Astrocyte (in vitro differentiated cells and primary cell): ENCODE results near the gene SLC66A2. TPM values are rescaled to one million over a fixed set of nuclear protein-coding genes. Genes with fewer than 3 reads are reported as not detected.

Source experiments
- DNase-seq: peaks from one replicate; pipeline ENCODE4 v3.0.0-alpha.2; 2010; ENCODE audit warnings: low read depth
- FAIRE-seq: peaks from 2 replicates; lab custom pipeline; 2011; peaks lifted over from hg19 to GRCh38; lab: Jason Lieb, UNC
- H2AFZ ChIP-seq: 2 replicates; pipeline ENCODE4 v1.6.0; 2012; ENCODE audit warnings: low read depth, low read length, inconsistent platforms
- H3K27ac ChIP-seq: 2 replicates; pipeline ENCODE4 v1.5.1; 2011; ENCODE audit warnings: low read depth, low read length, inconsistent platforms
- H3K27me3 ChIP-seq: 2 replicates; pipeline ENCODE4 v1.6.0; 2011; ENCODE audit warnings: low read length, inconsistent platforms; ENCODE audit not compliant: insufficient read depth
- H3K36me3 ChIP-seq: 2 replicates; pipeline ENCODE4 v1.5.1; 2011; ENCODE audit warnings: low read length, inconsistent platforms; ENCODE audit not compliant: insufficient read depth
- H3K4me1 ChIP-seq: 2 replicates; pipeline ENCODE4 v1.5.1; 2011; ENCODE audit warnings: low read length, inconsistent platforms; ENCODE audit not compliant: insufficient read depth
- H3K4me2 ChIP-seq: 2 replicates; pipeline ENCODE4 v1.6.0; 2012; ENCODE audit warnings: low read length, inconsistent platforms
- H3K4me3 ChIP-seq: 2 replicates; pipeline ENCODE4 v1.5.1; 2011; ENCODE audit warnings: low read depth, mild to moderate bottlenecking, low read length, inconsistent platforms; ENCODE audit not compliant: insufficient read depth
- H3K79me2 ChIP-seq: 2 replicates; pipeline ENCODE4 v1.6.0; 2012; ENCODE audit warnings: mild to moderate bottlenecking, low read length, inconsistent platforms; ENCODE audit not compliant: insufficient read depth
- H3K9ac ChIP-seq: 2 replicates; pipeline ENCODE4 v1.6.0; 2012; ENCODE audit warnings: mild to moderate bottlenecking, low read length, inconsistent platforms
- H3K9me3 ChIP-seq: 2 replicates; pipeline ENCODE4 v1.5.1; 2012; ENCODE audit warnings: low read depth, mild to moderate bottlenecking, low read length, inconsistent platforms; ENCODE audit not compliant: insufficient read depth
- H4K20me1 ChIP-seq: 2 replicates; pipeline ENCODE4 v1.6.0; 2012; ENCODE audit warnings: low read length, inconsistent platforms; ENCODE audit not compliant: insufficient read depth
- H3K27ac Mint-ChIP-seq: one replicate; pipeline ENCODE4 v1.8.0; 2021; ENCODE audit warnings: mild to moderate bottlenecking, mixed read lengths; ENCODE audit not compliant: unreplicated experiment
- H3K27me3 Mint-ChIP-seq: one replicate; pipeline ENCODE4 v1.8.0; 2021; ENCODE audit warnings: low read depth, mixed read lengths; ENCODE audit not compliant: unreplicated experiment
- H3K36me3 Mint-ChIP-seq: one replicate; pipeline ENCODE4 v1.8.0; 2021; ENCODE audit warnings: low read depth, mixed read lengths; ENCODE audit not compliant: unreplicated experiment
- H3K4me1 Mint-ChIP-seq: one replicate; pipeline ENCODE4 v1.8.0; 2021; ENCODE audit warnings: low read depth, mixed read lengths; ENCODE audit not compliant: unreplicated experiment
- H3K4me3 Mint-ChIP-seq: one replicate; pipeline ENCODE4 v1.8.0; 2021; ENCODE audit warnings: mild to moderate bottlenecking, moderate library complexity, mixed read lengths; ENCODE audit not compliant: unreplicated experiment
- H3K9me3 Mint-ChIP-seq: one replicate; pipeline ENCODE4 v1.8.0; 2021; ENCODE audit warnings: mild to moderate bottlenecking, mixed read lengths; ENCODE audit not compliant: unreplicated experiment
- CTCF ChIP-seq: IDR thresholded peaks from 2 replicates; pipeline ENCODE4 v1.5.1; 2011; ENCODE audit warnings: low read depth, mild to moderate bottlenecking, inconsistent platforms, low read length, moderate library complexity; ENCODE audit not compliant: insufficient read depth
- EZH2 ChIP-seq: IDR thresholded peaks from 2 replicates; pipeline ENCODE4 v1.6.1; 2012; ENCODE audit warnings: mild to moderate bottlenecking, low read length, inconsistent platforms; ENCODE audit not compliant: insufficient read depth
- total RNA-seq: library from RNA; stranded (reverse); gene quantifications from 2 replicates; pipeline ENCODE4 v1.2.1, GENCODE V29; 2021

The SLC66A2 gene
- total RNA-seq, 1 donor from 2014 or later: 25.3 TPM

DNA sequence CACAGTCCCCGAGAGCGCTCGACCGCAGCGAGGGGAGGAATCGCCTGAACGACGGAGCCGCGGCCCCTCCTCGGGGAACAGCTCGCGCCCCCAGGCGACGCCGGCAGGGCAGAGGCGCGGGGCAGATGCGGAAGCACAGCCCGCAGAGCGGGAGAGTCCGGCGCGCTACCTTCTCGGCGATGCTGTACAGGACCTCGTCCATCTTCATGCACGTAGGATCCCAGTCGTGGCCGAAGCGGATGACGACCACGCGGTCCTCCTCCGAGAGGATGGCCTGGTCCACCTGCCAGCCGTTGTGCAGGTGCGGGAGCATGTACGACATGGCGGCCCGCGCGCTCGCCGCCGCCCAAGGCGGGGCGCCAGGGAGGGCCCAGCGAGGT, 36.6 kb upstream of the SLC66A2 start:
- Histone ChIP-seq H3K9me3 (no peaks in the 10 kb centered on the region), H3K27ac (peak overlapping the region; percentile 80)
- no peak for FAIRE-seq

GRCh38 chr18:79987566-79987965, 36.1 kb upstream of the SLC66A2 start:
- DNase-seq: no peak
- peaks cover 6% of the 10 kb centered on the region for H3K36me3 ChIP-seq
- peaks cover 59% of the 10 kb centered on the region for H3K79me2 ChIP-seq
- peaks cover 7% of the 10 kb centered on the region for H3K4me1 ChIP-seq
- Mint-ChIP-seq H3K36me3 (peaks cover 3% of the 10 kb centered on the region), H3K27me3 (no peaks in the 10 kb centered on the region), H3K4me1 (peaks cover 20% of the 10 kb centered on the region), H3K27ac (no peak overlapping the region), H3K4me3 (peak overlapping the region; percentile 96), H3K9me3 (no peaks in the 10 kb centered on the region)
- no peak for FAIRE-seq
- peak overlapping the region; percentile 80 for H3K27ac ChIP-seq
- no peak for TF ChIP-seq CTCF
- no peak for TF ChIP-seq EZH2
- peaks cover 55% of the 10 kb centered on the region for H4K20me1 ChIP-seq
- H3K4me2 ChIP-seq: peak overlapping the region; percentile 86
- peak overlapping the region; percentile 78 for H3K4me3 ChIP-seq
- H3K9me3 ChIP-seq: no peaks in the 10 kb centered on the region
- no peaks in the 10 kb centered on the region for H3K27me3 ChIP-seq
- H2AFZ ChIP-seq: no peak overlapping the region
- H3K9ac ChIP-seq: peak overlapping the region; percentile 87

More for the DNA sequence above, 36.6 kb upstream of the SLC66A2 start:
- Mint-ChIP-seq H3K27me3 (no peaks in the 10 kb centered on the region), H3K27ac (no peak overlapping the region), H3K9me3 (no peaks in the 10 kb centered on the region), H3K4me1 (peaks cover 19% of the 10 kb centered on the region), H3K4me3 (peak overlapping the region; percentile 96), H3K36me3 (peaks cover 3% of the 10 kb centered on the region)
- Histone ChIP-seq H3K79me2 (peaks cover 54% of the 10 kb centered on the region), H3K27me3 (no peaks in the 10 kb centered on the region), H3K36me3 (peaks cover 6% of the 10 kb centered on the region), H3K4me1 (peaks cover 7% of the 10 kb centered on the region), H3K4me2 (peak overlapping the region; percentile 86), H3K4me3 (peak overlapping the region; percentile 78), H2AFZ (peak overlapping the region; percentile 88), H4K20me1 (peaks cover 50% of the 10 kb centered on the region), H3K9ac (peak overlapping the region; percentile 87)
- DNase-seq: no peak
- TF ChIP-seq EZH2: no peak
- TF ChIP-seq CTCF: no peak

GRCh38 chr18:79986726-79987125, 35.3 kb upstream of the SLC66A2 start:
- Histone ChIP-seq H2AFZ (no peak overlapping the region), H3K27ac (no peak overlapping the region), H3K9me3 (no peaks in the 10 kb centered on the region), H3K36me3 (peaks cover 6% of the 10 kb centered on the region), H3K4me1 (peaks cover 7% of the 10 kb centered on the region), H3K79me2 (peaks cover 67% of the 10 kb centered on the region), H3K4me2 (peak overlapping the region; percentile 86), H3K4me3 (peak overlapping the region; percentile 78), H4K20me1 (peaks cover 64% of the 10 kb centered on the region), H3K9ac (peak overlapping the region; percentile 87), H3K27me3 (no peaks in the 10 kb centered on the region)
- Mint-ChIP-seq H3K27ac (peak overlapping the region; percentile 59), H3K36me3 (peaks cover 3% of the 10 kb centered on the region), H3K9me3 (no peaks in the 10 kb centered on the region), H3K27me3 (no peaks in the 10 kb centered on the region), H3K4me3 (peak overlapping the region; percentile 96), H3K4me1 (peaks cover 20% of the 10 kb centered on the region)
- DNase-seq: no peak
- FAIRE-seq: no peak
- TF ChIP-seq EZH2: no peak
- no peak for TF ChIP-seq CTCF
